K562 (cell line): Measurements from ENCODE around the gene ADK. TPM values are rescaled to one million over a fixed set of nuclear protein-coding genes. Genes with fewer than 3 reads are reported as not detected.
A peak's percentile ranks its signal among the peaks of the same experiment; 100 is the strongest.

Experiments used
- CBX5 ChIP-seq: IDR thresholded peaks from 2 replicates; pipeline ENCODE4 v1.6.1; 2014; ENCODE audit warnings: low read depth, borderline replicate concordance
- FOXJ3 ChIP-seq: sonication (generic); formaldehyde crosslinking; IDR thresholded peaks from 2 replicates; pipeline ENCODE4 v1.4.0; 2020; ENCODE audit warnings: mild to moderate bottlenecking, missing genetic modification reagents
- IFI16 ChIP-seq: fragments of 250-450 bp; sonication (Bioruptor Pico); IDR thresholded peaks from 2 replicates; pipeline ENCODE4 v2.1.2; 2022; ENCODE audit warnings: mild to moderate bottlenecking, inconsistent platforms
- ILK ChIP-seq: fragments of 450-650 bp; IDR thresholded peaks from 2 replicates; pipeline ENCODE4 v1.6.1; 2016; ENCODE audit warnings: missing genetic modification characterization, low read depth, mild to moderate bottlenecking, missing compliant biosample characterization, moderate library complexity, borderline replicate concordance
- KLF13 ChIP-seq: fragments of 450-650 bp; IDR thresholded peaks from 2 replicates; pipeline ENCODE4 v1.6.1; 2016; ENCODE audit warnings: missing genetic modification characterization, low read depth, mild to moderate bottlenecking, missing compliant biosample characterization, moderate library complexity, borderline replicate concordance
- MAFF ChIP-seq: IDR thresholded peaks from 2 replicates; pipeline ENCODE4 v1.6.1; 2012; ENCODE audit warnings: low read length, improper control_type of control experiment
- MECOM ChIP-seq: fragments of 250-450 bp; sonication (Bioruptor Pico); IDR thresholded peaks from 2 replicates; pipeline ENCODE4 v1.8.0; 2022; ENCODE audit warnings: inconsistent platforms
- NUFIP1 ChIP-seq: fragments of 450-650 bp; IDR thresholded peaks from 2 replicates; pipeline ENCODE4 v1.6.1; 2018; ENCODE audit not compliant: partially characterized antibody
- POU5F1 ChIP-seq: fragments of 150-350 bp; IDR thresholded peaks from 2 replicates; pipeline ENCODE4 v1.6.1; 2014; ENCODE audit warnings: borderline replicate concordance, low read length, low read depth, mild to moderate bottlenecking; ENCODE audit not compliant: partially characterized antibody
- PPARD ChIP-seq: fragments of 250-450 bp; sonication (Bioruptor Pico); IDR thresholded peaks from 2 replicates; pipeline ENCODE4 v1.8.0; 2022; ENCODE audit warnings: inconsistent platforms, mild to moderate bottlenecking, moderate library complexity
- SRF ChIP-seq, 2 experiments: fragments of 250-450, 450-650 bp in 1 of 2; sonication (Bioruptor Pico) in 1 of 2; sonication (generic) in 1 of 2; formaldehyde crosslinking; IDR thresholded peaks; 2 replicates each; pipeline versions ENCODE4 v1.5.0 to v1.5.1; 2020 to 2022; ENCODE audit warnings: mild to moderate bottlenecking in 1 of 2, missing genetic modification reagents in 1 of 2
- TGIF2 ChIP-seq: sonication (generic); formaldehyde crosslinking; IDR thresholded peaks from 2 replicates; pipeline ENCODE4 v1.8.1; 2022; ENCODE audit warnings: mild to moderate bottlenecking, missing genetic modification reagents, moderate library complexity
- ZNF3 ChIP-seq: fragments of 250-450 bp; sonication (Bioruptor Pico); IDR thresholded peaks from 2 replicates; pipeline ENCODE4 v1.5.0; 2021; ENCODE audit warnings: mild to moderate bottlenecking, moderate library complexity
- ZNF324 ChIP-seq: fragments of 250-450 bp; sonication (Bioruptor Pico); IDR thresholded peaks from 2 replicates; pipeline ENCODE4 v1.4.0; 2020; ENCODE audit warnings: mild to moderate bottlenecking
- ZNF444 ChIP-seq: fragments of 250-450 bp; sonication (Bioruptor Pico); IDR thresholded peaks from 2 replicates; pipeline ENCODE4 v1.4.0; 2020; ENCODE audit warnings: mild to moderate bottlenecking, moderate library complexity
- ZNF445 ChIP-seq: fragments of 250-450 bp; sonication (Bioruptor Pico); IDR thresholded peaks from 2 replicates; pipeline ENCODE4 v1.4.0; 2020; ENCODE audit warnings: low read depth, mild to moderate bottlenecking, moderate library complexity
- ZNF583 ChIP-seq: fragments of 250-450 bp; sonication (Bioruptor Pico); IDR thresholded peaks from 2 replicates; pipeline ENCODE4 v1.4.0; 2020
- ZNF668 ChIP-seq: fragments of 250-450 bp; sonication (Bioruptor Pico); IDR thresholded peaks from 2 replicates; pipeline ENCODE4 v1.8.0; 2022; ENCODE audit warnings: mild to moderate bottlenecking, inconsistent platforms
- ZSCAN29 ChIP-seq: fragments of 450-650 bp; IDR thresholded peaks from 2 replicates; pipeline ENCODE4 v1.6.1; 2017
- ZSCAN32 ChIP-seq: fragments of 450-650 bp; formaldehyde crosslinking; IDR thresholded peaks from 2 replicates; pipeline ENCODE4 v1.4.0; 2020; ENCODE audit warnings: mild to moderate bottlenecking, moderate library complexity
- polyA plus RNA-seq, 8 experiments: library from polyadenylated mRNA; depleted of rRNA in 4 of 8; stranded (reverse) in 5 of 8; unstranded in 3 of 8; fragments of >200 nt; fragmentation: Nextera tagmentation in 2 of 8; fragmentation: Illumina TruSeq in 1 of 8; extraction: Ambion mirVana in 2 of 8; extraction: Trizol in 1 of 8; gene quantifications; 2 replicates each; pipeline versions ENCODE4 v1.2.1 to v1.2.3, GENCODE V29; 2011 to 2014; ENCODE audit warnings: inconsistent platforms in 1 of 8, missing spikeins in 1 of 8
- total RNA-seq, 7 experiments: library from RNA; depleted of rRNA in 6 of 7; stranded (reverse); fragments of >200 nt in 6 of 7; fragmentation: Illumina TruSeq in 2 of 7; extraction: Trizol in 2 of 7; gene quantifications; 2 replicates each; pipeline versions ENCODE4 v1.2.1 to v1.2.3, GENCODE V29; 2011 to 2021; ENCODE audit warnings: low replicate concordance in 1 of 7
- TF ChIP-seq, protein P1 (sequence below): fragments of 450-650 bp; IDR thresholded peaks from 2 replicates; pipeline ENCODE4 v1.6.1; 2016; ENCODE audit warnings: antibody characterized with exemption
- TF ChIP-seq, protein P2 (sequence below): fragments of 250-450 bp; sonication (Bioruptor Pico); IDR thresholded peaks from 2 replicates; pipeline ENCODE4 v1.6.1; 2021; ENCODE audit warnings: mild to moderate bottlenecking
- TF ChIP-seq, protein P3 (sequence below): fragments of 450-650 bp; formaldehyde crosslinking; IDR thresholded peaks from 2 replicates; pipeline ENCODE4 v1.4.0; 2022; ENCODE audit warnings: mild to moderate bottlenecking, moderate library complexity
- TF ChIP-seq, protein P4 (sequence below): fragments of 250-450 bp; sonication (Bioruptor Pico); IDR thresholded peaks from 2 replicates; pipeline ENCODE4 v1.8.0; 2021; ENCODE audit warnings: moderate library complexity, mild to moderate bottlenecking, inconsistent platforms
- TF ChIP-seq, protein P5 (sequence below): fragments of 450-650 bp; IDR thresholded peaks from 2 replicates; pipeline ENCODE4 v1.6.1; 2016; ENCODE audit warnings: missing biosample characterization, missing genetic modification characterization

The ADK gene
- total and polyA plus RNA-seq, 9 of the 15 experiments (the other 6 are each of a cell fraction or from before 2014, with no cell fraction given), result 54.2 to 97.8 (median 73.6) TPM

DNA sequence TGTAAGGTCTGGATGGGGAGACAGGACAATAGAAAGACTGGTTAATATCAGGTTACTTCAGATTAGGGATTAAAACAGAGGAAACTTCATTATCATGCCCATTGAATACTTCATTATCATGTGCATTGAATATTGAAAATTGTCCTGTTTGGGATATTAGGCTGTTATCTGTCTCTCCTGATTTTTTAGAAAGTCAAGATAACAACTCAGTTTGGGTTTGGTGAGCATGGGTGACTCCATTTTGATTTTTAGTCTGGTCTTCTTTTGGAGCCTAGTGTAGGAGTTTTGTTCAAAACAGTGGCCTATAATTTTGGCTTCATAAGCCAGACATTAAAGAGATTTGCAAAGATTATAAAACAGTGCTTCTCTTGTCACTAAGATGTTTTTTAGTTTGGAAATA, 95.5 kb downstream of the ADK start (continued):
- TF ChIP-seq, protein P1, sequence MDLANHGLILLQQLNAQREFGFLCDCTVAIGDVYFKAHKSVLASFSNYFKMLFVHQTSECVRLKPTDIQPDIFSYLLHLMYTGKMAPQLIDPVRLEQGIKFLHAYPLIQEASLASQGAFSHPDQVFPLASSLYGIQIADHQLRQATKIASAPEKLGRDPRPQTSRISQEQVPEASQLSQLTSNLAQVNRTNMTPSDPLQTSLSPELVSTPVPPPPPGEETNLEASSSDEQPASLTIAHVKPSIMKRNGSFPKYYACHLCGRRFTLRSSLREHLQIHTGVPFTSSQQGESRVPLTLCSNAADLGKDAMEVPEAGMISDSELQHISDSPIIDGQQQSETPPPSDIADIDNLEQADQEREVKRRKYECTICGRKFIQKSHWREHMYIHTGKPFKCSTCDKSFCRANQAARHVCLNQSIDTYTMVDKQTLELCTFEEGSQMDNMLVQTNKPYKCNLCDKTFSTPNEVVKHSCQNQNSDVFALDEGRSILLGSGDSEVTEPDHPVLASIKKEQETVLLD, result no peak
- TF ChIP-seq ILK (peak; percentile 72), NUFIP1 (no peak), KLF13 (tag) (peak; percentile 64; the same call in 1 of the 2 replicates), TGIF2 (no peak), ZNF445 (no peak), MECOM (CRISPR knock-in tag) (peak; percentile 94), SRF (CRISPR knock-in tag; IDR thresholded peaks at IDR 0.05) (no peak), MAFF (no peak), ZNF668 (CRISPR knock-in tag) (peak; percentile 96), ZNF324 (CRISPR knock-in tag) (0 out of 2 replicates have a peak, but pooled peaks have one; percentile 18), PPARD (CRISPR knock-in tag) (0 out of 2 replicates have a peak, but pooled peaks have one; percentile 34), ZSCAN32 (no peak), POU5F1 (no peak), ZNF583 (CRISPR knock-in tag) (peak; percentile 76; the same call in 1 of the 2 replicates), IFI16 (CRISPR knock-in tag) (0 out of 2 replicates have a peak, but pooled peaks have one; percentile 50), ZSCAN29 (no peak), ZNF3 (CRISPR knock-in tag) (no peak), FOXJ3 (CRISPR knock-in tag) (no peak), ZNF444 (CRISPR knock-in tag) (0 out of 2 replicates have a peak, but pooled peaks have one; percentile 45), CBX5 (no peak)
- TF ChIP-seq, protein P2, sequence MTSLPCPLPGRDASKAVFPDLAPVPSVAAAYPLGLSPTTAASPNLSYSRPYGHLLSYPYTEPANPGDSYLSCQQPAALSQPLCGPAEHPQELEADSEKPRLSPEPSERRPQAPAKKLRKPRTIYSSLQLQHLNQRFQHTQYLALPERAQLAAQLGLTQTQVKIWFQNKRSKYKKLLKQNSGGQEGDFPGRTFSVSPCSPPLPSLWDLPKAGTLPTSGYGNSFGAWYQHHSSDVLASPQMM (CRISPR knock-in tag), result no peak
- TF ChIP-seq, protein P3, sequence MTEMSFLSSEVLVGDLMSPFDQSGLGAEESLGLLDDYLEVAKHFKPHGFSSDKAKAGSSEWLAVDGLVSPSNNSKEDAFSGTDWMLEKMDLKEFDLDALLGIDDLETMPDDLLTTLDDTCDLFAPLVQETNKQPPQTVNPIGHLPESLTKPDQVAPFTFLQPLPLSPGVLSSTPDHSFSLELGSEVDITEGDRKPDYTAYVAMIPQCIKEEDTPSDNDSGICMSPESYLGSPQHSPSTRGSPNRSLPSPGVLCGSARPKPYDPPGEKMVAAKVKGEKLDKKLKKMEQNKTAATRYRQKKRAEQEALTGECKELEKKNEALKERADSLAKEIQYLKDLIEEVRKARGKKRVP (CRISPR knock-in tag), result peak; percentile 32; the same call in 1 of the 2 replicates
- TF ChIP-seq, protein P4, sequence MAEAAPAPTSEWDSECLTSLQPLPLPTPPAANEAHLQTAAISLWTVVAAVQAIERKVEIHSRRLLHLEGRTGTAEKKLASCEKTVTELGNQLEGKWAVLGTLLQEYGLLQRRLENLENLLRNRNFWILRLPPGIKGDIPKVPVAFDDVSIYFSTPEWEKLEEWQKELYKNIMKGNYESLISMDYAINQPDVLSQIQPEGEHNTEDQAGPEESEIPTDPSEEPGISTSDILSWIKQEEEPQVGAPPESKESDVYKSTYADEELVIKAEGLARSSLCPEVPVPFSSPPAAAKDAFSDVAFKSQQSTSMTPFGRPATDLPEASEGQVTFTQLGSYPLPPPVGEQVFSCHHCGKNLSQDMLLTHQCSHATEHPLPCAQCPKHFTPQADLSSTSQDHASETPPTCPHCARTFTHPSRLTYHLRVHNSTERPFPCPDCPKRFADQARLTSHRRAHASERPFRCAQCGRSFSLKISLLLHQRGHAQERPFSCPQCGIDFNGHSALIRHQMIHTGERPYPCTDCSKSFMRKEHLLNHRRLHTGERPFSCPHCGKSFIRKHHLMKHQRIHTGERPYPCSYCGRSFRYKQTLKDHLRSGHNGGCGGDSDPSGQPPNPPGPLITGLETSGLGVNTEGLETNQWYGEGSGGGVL (CRISPR knock-in tag), result no peak
- TF ChIP-seq, protein P5, sequence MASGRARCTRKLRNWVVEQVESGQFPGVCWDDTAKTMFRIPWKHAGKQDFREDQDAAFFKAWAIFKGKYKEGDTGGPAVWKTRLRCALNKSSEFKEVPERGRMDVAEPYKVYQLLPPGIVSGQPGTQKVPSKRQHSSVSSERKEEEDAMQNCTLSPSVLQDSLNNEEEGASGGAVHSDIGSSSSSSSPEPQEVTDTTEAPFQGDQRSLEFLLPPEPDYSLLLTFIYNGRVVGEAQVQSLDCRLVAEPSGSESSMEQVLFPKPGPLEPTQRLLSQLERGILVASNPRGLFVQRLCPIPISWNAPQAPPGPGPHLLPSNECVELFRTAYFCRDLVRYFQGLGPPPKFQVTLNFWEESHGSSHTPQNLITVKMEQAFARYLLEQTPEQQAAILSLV (tag), result peak; percentile 76
